Heart left ventricle (tissue), 16 donors: ENCODE measurements around the gene SLIT1. TPM values are rescaled to one million over a fixed set of nuclear protein-coding genes. Genes with fewer than 3 reads are reported as not detected.

Experiments
- ATAC-seq, 4 donors: fragments of 200-7000 bp; cut with Tn5 transposase; one replicate each; pipeline ENCODE4 v1.9.1; 2020 to 2022; ENCODE audit warnings: moderate library complexity in 4 of 4, mild to moderate bottlenecking in 3 of 4, moderate number of reproducible peaks in 1 of 4
- DNase-seq, 5 donors: peaks; one replicate each; pipeline ENCODE4 v3.0.0-alpha.2; 2020
- H3K27ac ChIP-seq, 12 donors: fragments of 200-600 bp; sonication (generic) in 4 of 12; one replicate each; pipeline versions ENCODE4 v1.5.0 to v1.8.0; 2016 to 2022; ENCODE audit warnings: mild to moderate bottlenecking in 2 of 12
- H3K27me3 ChIP-seq, 9 donors: fragments of 200-600 bp; sonication (generic) in 2 of 9; one replicate each; pipeline versions ENCODE4 v1.5.1 to v1.8.0; 2016 to 2022; ENCODE audit warnings: mild to moderate bottlenecking in 3 of 9
- H3K36me3 ChIP-seq, 9 donors: fragments of 200-600 bp; sonication (generic) in 2 of 9; one replicate each; pipeline versions ENCODE4 v1.5.0 to v1.8.0; 2018 to 2022; ENCODE audit warnings: mild to moderate bottlenecking in 2 of 9
- H3K4me1 ChIP-seq, 12 donors: fragments of 200-600 bp; sonication (generic) in 4 of 12; one replicate each; pipeline versions ENCODE4 v1.5.0 to v1.8.0; 2016 to 2022; ENCODE audit warnings: mild to moderate bottlenecking in 3 of 12
- H3K4me3 ChIP-seq, 12 donors: fragments of 200-600 bp; sonication (generic) in 4 of 12; one replicate each; pipeline versions ENCODE4 v1.5.0 to v1.8.0; 2017 to 2022; ENCODE audit warnings: mild to moderate bottlenecking in 9 of 12, moderate library complexity in 4 of 12
- H3K9me3 ChIP-seq, 12 donors: fragments of 200-600 bp; sonication (generic) in 4 of 12; one replicate each; pipeline versions ENCODE4 v1.5.0 to v1.8.0; 2016 to 2022; ENCODE audit warnings: mild to moderate bottlenecking in 1 of 12
- POLR2A ChIP-seq, 2 donors: fragments of 450-650 bp; IDR thresholded peaks; one replicate each; pipeline ENCODE4 v1.6.1; 2017; ENCODE audit warnings: antibody characterized with exemption in 2 of 2, mild to moderate bottlenecking in 2 of 2, moderate library complexity in 2 of 2
- WGBS, 4 donors: extraction: QIAGEN DNeasy Blood & Tissue Kit in 2 of 4; methylation state at CpG; one replicate each; pipeline versions ENCODE4 v1.1.5 to v1.1.7; 2013 to 2018; 5-methylcytosine and 5-hydroxymethylcytosine counted together
- intact Hi-C, 10 donors: fragments of 100-400 bp; cut with DNase I; formaldehyde crosslinking; loops; one replicate each; pipeline versions ENCODE4 v1.11.1 to v1.14.2; 2022
- polyA plus RNA-seq, 2 donors: library from polyadenylated mRNA; stranded (reverse); fragments of 200-250 nt; gene quantifications; one replicate each; pipeline ENCODE4 v1.2.3, GENCODE V29; 2013
- total RNA-seq, 9 donors: library from RNA; depleted of rRNA in 2 of 9; stranded (reverse); fragments of >200 nt in 2 of 9; fragmentation: NEBNext Ultra II Directional in 3 of 9; extraction: Animal tissue kit (Norgen Biotek cat#: 25700) in 3 of 9; gene quantifications; one replicate each; pipeline versions ENCODE4 v1.1.0 to v1.2.4, GENCODE V29; 2016 to 2023
- TF ChIP-seq, protein P1 (sequence below), 12 donors: fragments of 200-600 bp; sonication (generic) in 4 of 12; IDR thresholded peaks; one replicate each; pipeline versions ENCODE4 v1.5.0 to v1.8.0; 2018 to 2022; ENCODE audit warnings: antibody characterized with exemption in 12 of 12, mild to moderate bottlenecking in 5 of 12
- donor health status: ischemic (EF 13 %, LVEDD 7.1; RV severe dilation, severe dysfunction).
- donor health status: healthy with polysubstance abuse.
- donor health status: DM: no; HTN: yes; CAD: no.
- donor health status: DM: no; HTN: no; CAD: no.
- donor health status: ischemic (EF 25% LVEDD 6.9; RV normal size, moderate dysfunction).
- donor health status: ischemic (EF 25% LVEDD 5.7; RV mildly dilated, moderate dysfunction).
- donor health status: healthy.
- donor health status: DM: yes; HTN: yes; CAD: no.
- donor health status: ischemic (EF 35%, LVEDD 5.7; RV mildly dilated, moderate dysfunction).
- donor health status: nonischemic (EF 11% LVEDD 7.7; RV severe dilation, severe dysfunction).
- donor health status: DM: yes; HTN: yes; CAD: no.
- donor health status: PGD.
- donor health status: ischemic (EF 29% LVEDD 5.4; RV normal size, mild dysfunction).
- donor health status: nonischemic (EF 23%, LVEDD 6.1; RV moderate dilation, normal function).

SLIT1 gene
- total and polyA plus RNA-seq, 11 donors, result 0.04 to 0.61 (median 0.12) TPM

DNA sequence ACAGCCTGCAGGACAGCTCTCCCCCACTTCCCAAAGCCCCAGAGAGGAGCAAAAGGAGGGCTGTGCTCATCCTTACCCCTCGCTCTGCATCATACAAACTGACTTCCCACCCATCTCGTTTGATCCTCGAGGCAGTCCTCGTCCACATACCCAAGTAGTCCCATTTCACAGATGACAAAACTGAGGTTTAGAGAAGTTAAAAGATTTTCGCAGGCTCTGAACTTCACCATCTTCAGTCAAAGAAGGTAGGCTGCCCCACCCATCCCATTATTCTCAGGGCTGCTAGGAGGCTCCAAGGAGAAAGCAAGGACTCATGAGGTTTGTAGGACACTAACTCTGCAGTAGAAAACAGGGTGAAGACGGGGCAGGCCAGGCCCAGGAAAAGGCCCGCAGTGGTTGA is 147.1 kb downstream of the SLIT1 start:
- H3K4me3 ChIP-seq, result no peak overlapping the region
- WGBS, 4 donors, result 81 to 95% (median 92%) methylated on average over 7 of the region's 7 CpGs
- intact Hi-C loops, result loop anchor here in 2 of 10 donors (2.0 to 10.0 kb wide), 3 partner anchors 170 to 664 kb away; no protein-coding TSS in a partner anchor
- no peaks in the 10 kb centered on the region for H3K27me3 ChIP-seq
- DNase-seq (no peak), ATAC-seq (no peak)
- no peaks in the 10 kb centered on the region for H3K36me3 ChIP-seq
- no peak for TF ChIP-seq POLR2A (IDR thresholded peaks at IDR 0.05)
- TF ChIP-seq, protein P1, sequence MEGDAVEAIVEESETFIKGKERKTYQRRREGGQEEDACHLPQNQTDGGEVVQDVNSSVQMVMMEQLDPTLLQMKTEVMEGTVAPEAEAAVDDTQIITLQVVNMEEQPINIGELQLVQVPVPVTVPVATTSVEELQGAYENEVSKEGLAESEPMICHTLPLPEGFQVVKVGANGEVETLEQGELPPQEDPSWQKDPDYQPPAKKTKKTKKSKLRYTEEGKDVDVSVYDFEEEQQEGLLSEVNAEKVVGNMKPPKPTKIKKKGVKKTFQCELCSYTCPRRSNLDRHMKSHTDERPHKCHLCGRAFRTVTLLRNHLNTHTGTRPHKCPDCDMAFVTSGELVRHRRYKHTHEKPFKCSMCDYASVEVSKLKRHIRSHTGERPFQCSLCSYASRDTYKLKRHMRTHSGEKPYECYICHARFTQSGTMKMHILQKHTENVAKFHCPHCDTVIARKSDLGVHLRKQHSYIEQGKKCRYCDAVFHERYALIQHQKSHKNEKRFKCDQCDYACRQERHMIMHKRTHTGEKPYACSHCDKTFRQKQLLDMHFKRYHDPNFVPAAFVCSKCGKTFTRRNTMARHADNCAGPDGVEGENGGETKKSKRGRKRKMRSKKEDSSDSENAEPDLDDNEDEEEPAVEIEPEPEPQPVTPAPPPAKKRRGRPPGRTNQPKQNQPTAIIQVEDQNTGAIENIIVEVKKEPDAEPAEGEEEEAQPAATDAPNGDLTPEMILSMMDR (IDR thresholded peaks at IDR 0.05), result no peak
- H3K27ac ChIP-seq, result no peak overlapping the region
- peaks cover 0 to 12% (median 10%) of the 10 kb centered on the region in 12 donors for H3K4me1 ChIP-seq
- no peaks in the 10 kb centered on the region for H3K9me3 ChIP-seq

DNA sequence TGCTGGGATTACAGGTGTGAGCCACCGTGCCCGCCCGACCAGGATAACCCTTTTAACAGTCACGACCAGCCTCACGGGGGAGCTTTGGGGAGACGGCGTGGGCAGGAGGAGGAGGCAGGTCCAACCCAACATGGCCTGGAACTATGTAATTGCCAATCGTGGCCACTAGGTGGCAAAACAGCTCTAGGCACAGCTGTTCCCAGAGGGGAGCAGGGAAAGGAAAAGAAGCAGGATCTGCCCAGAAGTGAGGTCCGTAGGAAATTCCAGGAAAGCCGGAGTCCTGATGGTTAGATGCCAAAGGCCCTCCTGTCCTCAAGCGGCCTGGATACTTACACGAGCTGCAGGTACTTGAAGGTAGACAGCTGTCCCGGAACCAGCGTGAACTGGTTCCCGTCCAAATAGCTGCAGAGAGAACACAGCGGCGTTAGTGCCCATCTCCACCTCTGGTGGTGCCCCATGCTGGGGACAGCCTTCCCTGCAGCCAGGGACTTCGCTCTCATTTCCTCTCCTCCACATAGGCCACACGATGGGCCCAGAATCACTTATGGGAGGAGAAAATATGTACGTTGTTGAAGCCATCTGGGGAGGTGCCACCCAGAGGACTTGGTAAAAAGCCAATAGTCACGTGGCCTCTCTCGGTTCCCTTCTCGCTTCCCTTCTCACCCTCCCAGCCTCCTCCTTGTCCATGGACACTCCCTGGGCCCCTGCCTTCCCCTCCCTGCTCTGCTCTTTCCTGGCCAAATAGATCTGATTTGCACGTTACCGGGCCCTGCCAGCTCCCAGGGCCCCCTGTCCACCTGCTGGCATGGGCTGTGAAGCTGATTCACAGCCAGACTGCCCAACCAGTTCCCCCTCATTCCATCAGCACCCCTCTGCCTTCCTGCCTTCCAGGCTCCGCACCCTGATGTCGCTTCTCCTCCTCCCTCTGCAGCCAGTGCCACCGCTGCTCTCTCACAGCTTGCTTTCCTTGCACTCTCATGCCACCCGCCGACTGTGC is 148.1 kb downstream of the SLIT1 start:
- no peaks in the 10 kb centered on the region for H3K36me3 ChIP-seq
- H3K4me1 ChIP-seq, result peaks cover 0 to 12% (median 10%) of the 10 kb centered on the region in 12 donors
- intact Hi-C loops, result loop anchor here in 2 of 10 donors (2.0 to 10.0 kb wide), 4 partner anchors 35 to 663 kb away; no protein-coding TSS in a partner anchor
- WGBS, 4 donors, result 19 to 21% (median 20%) methylated on average over 28 to 30 of the region's 30 CpGs
- DNase-seq (peak; percentile 69 to 81 (median 78)), ATAC-seq (peak; percentile 89 to 95 (median 90))
- no peaks in the 10 kb centered on the region for H3K27me3 ChIP-seq
- peak overlapping the region in 11 of 12 donors; percentile 29 to 61 (median 46) for H3K4me3 ChIP-seq
- no peaks in the 10 kb centered on the region for H3K9me3 ChIP-seq
- TF ChIP-seq, protein P1 (IDR thresholded peaks at IDR 0.05), result peak; percentile 72 to 92 (median 86)
- TF ChIP-seq POLR2A (IDR thresholded peaks at IDR 0.05), result no peak
- peak overlapping the region in 3 of 12 donors; percentile 5 to 30 (median 6) for H3K27ac ChIP-seq

DNA sequence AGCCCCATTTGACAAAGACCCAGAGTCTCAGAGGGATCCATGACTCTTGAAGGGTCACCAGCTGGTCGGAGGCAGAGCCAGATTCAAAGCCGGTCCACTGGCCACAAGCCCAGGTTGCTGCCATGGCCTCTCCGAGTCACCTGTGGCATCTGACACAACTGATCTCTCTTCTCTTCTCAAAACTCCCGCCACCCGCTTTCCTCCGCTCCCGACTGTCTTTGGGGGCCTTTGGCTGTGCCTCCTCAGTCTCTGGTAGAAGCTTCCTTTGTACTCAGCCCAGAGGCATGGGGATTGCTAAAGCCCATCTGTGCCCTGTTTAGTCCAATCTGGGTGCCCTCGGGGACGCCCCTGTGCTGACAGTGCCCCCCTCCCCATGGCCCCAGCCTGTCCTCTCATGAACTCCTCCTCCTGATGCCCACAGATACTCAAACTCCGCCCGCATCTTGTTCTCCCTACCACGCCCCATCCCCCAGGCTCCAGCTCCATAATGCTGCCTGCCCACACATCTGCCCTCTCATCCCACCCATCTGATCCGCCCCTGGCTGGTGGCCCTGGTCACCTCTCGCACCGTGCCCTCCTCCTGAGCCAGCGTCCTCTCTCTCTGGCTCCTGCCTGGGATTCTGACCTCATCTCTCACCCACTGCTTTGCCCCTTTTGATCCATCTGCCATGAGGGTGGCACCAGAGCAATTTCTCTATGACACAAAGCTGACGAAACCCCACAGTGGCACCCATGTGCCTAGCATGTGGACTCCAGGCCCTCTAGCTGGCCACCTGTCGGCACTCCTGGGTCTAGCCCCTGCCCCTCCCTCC is 150.6 kb downstream of the SLIT1 start:
- Histone ChIP-seq H3K4me3 (no peak overlapping the region), H3K27ac (no peak overlapping the region), H3K27me3 (no peaks in the 10 kb centered on the region), H3K36me3 (no peaks in the 10 kb centered on the region), H3K9me3 (no peaks in the 10 kb centered on the region), H3K4me1 (peaks cover 0 to 12% (median 10%) of the 10 kb centered on the region in 12 donors)
- TF ChIP-seq, protein P1 (IDR thresholded peaks at IDR 0.05), result no peak
- no peak for TF ChIP-seq POLR2A (IDR thresholded peaks at IDR 0.05)
- intact Hi-C loops, result loop anchor here in 2 of 10 donors (10.0 kb wide), 2 partner anchors 270 to 660 kb away; no protein-coding TSS in a partner anchor
- 85 to 88% (median 86%) methylated on average over 18 of the region's 18 CpGs for WGBS, 4 donors
- DNase-seq (no peak), ATAC-seq (no peak)
